ENCODE measurements around the gene CDYL.

GRCh38 chr6:4970739-4971395, 194.7 kb downstream of the CDYL start:
- TF ChIP-seq TAF1 (IDR thresholded peaks at IDR 0.05; ENCODE audit: borderline replicate concordance, low read depth, low read length) (no peak), POLR2A (IDR thresholded peaks at IDR 0.05; ENCODE audit: low read depth, low read length) (no peak)
